ENCODE data around the gene LCOR.

DNA sequence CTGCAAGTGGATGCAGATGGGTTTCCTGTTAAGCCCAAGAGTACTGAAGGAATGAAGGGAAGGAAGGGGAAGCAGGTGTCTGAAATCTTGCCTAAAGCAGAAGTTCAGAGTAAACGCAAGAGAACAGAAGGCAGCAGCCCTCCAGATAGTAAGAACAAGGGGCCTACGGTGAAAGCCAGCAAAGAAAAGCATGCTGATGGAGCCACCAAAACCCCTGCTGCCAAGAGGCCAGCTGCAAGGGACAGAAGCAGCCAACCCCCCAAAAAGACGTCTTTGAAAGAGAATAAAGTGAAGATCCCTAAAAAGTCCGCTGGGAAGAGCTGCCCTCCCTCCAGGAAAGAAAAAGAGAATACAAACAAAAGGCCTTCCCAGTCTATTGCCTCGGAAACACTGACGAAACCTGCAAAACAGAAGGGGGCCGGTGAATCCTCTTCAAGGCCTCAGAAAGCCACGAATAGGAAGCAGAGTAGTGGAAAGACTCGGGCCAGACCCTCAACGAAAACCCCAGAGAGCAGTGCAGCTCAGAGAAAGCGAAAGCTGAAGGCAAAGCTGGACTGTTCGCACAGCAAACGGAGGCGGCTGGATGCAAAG, 152.5 kb downstream of the LCOR start:
- TF ChIP-seq POLR2A (IDR thresholded peaks at IDR 0.05; ENCODE audit: low read depth, low read length) (no peak), RFX5 (IDR thresholded peaks at IDR 0.05; ENCODE audit: low read depth, low read length) (no peak), CEBPB (IDR thresholded peaks at IDR 0.05; ENCODE audit: low read depth, low read length) (no peak), USF2 (IDR thresholded peaks at IDR 0.05; ENCODE audit: low read depth, low read length) (no peak), MAFK (IDR thresholded peaks at IDR 0.05; ENCODE audit: low read depth, low read length) (no peak), NFE2L2 (IDR thresholded peaks at IDR 0.05; ENCODE audit: low read depth, low read length) (no peak), MAZ (IDR thresholded peaks at IDR 0.05; ENCODE audit: borderline replicate concordance, low read depth, low read length) (no peak)
- TF ChIP-seq, protein P1, sequence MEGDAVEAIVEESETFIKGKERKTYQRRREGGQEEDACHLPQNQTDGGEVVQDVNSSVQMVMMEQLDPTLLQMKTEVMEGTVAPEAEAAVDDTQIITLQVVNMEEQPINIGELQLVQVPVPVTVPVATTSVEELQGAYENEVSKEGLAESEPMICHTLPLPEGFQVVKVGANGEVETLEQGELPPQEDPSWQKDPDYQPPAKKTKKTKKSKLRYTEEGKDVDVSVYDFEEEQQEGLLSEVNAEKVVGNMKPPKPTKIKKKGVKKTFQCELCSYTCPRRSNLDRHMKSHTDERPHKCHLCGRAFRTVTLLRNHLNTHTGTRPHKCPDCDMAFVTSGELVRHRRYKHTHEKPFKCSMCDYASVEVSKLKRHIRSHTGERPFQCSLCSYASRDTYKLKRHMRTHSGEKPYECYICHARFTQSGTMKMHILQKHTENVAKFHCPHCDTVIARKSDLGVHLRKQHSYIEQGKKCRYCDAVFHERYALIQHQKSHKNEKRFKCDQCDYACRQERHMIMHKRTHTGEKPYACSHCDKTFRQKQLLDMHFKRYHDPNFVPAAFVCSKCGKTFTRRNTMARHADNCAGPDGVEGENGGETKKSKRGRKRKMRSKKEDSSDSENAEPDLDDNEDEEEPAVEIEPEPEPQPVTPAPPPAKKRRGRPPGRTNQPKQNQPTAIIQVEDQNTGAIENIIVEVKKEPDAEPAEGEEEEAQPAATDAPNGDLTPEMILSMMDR (conservative IDR thresholded peaks at IDR 0.05; ENCODE audit: low read depth, low read length): no peak

Measured in IMR-90 (cell line).